HG03439 (cell line): ENCODE measurements around the gene ACBD4.

Experiments
- ATAC-seq: cut with Tn5 transposase; IDR thresholded peaks from one replicate; pipeline ENCODE4 v1.9.1; 2021; ENCODE audit warnings: mild to moderate bottlenecking, moderate library complexity; ENCODE audit not compliant: unreplicated experiment

ACBD4 gene

GRCh38 chr17:45104029-45104428 lies 31.5 kb upstream of the ACBD4 start:
- no peak for ATAC-seq

- no peak for ATAC-seq
These were observed 31.0 kb upstream of the ACBD4 start for GRCh38 chr17:45104497-45104896.

GRCh38 chr17:45104907-45105624 lies 30.4 kb upstream of the ACBD4 start:
- no peak for ATAC-seq

- no peak for ATAC-seq
These were observed 29.4 kb upstream of the ACBD4 start for GRCh38 chr17:45106096-45106495.

- no peak for ATAC-seq
These were observed 28.9 kb upstream of the ACBD4 start for GRCh38 chr17:45106582-45106981.

- no peak for ATAC-seq
These were observed 28.0 kb upstream of the ACBD4 start for GRCh38 chr17:45107293-45108010.

- ATAC-seq: no peak
These were observed 27.4 kb upstream of the ACBD4 start for GRCh38 chr17:45108051-45108450.

- ATAC-seq: no peak
These were observed 26.6 kb upstream of the ACBD4 start for GRCh38 chr17:45108595-45109521.

GRCh38 chr17:45110676-45111611 lies 24.5 kb upstream of the ACBD4 start:
- no peak for ATAC-seq

- ATAC-seq: no peak
These were observed 23.6 kb upstream of the ACBD4 start for GRCh38 chr17:45111850-45112249.

- no peak for ATAC-seq
These were observed 22.7 kb upstream of the ACBD4 start for GRCh38 chr17:45112559-45113423.

- ATAC-seq: no peak
These were observed 22.1 kb upstream of the ACBD4 start for GRCh38 chr17:45113424-45113754.

GRCh38 chr17:45114117-45114932 lies 21.2 kb upstream of the ACBD4 start:
- no peak for ATAC-seq

- ATAC-seq: no peak
These were observed 20.4 kb upstream of the ACBD4 start for GRCh38 chr17:45115015-45115625.

- no peak for ATAC-seq
These were observed 19.6 kb upstream of the ACBD4 start for GRCh38 chr17:45115871-45116270.

- ATAC-seq: no peak
These were observed 19.0 kb upstream of the ACBD4 start for GRCh38 chr17:45116434-45117016.

GRCh38 chr17:45117334-45117733 lies 18.2 kb upstream of the ACBD4 start:
- no peak for ATAC-seq
